Measurements from ENCODE around the gene PTPRM.

GRCh38 chr18:7890075-7890474 lies 323.0 kb downstream of the PTPRM start:
- no peak for TF ChIP-seq CTCF (IDR thresholded peaks at IDR 0.05)
- TF ChIP-seq POLR2A (IDR thresholded peaks at IDR 0.05): no peak

Measured in lower leg skin (tissue), 3 donors.